Measurements from ENCODE around the gene VPS13D.

DNA sequence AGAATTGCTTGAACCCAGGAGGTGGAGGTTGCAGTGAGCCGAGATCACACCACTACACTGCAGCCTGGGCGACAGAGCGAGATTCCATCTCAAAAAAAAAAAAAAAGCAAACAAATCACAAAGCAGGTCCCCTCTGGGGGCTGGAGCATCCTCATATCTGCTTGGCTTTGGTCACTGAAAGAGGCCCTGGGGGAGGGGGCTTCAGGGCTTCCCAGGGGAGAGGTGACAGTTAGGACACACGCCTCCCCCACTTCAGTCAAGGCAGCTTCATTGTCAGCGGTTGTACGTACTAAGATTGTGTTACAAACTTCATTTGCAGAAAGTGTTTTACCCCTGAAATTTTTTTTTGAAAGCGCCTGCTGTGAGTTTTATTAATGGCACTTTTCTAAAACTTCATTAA, 257.7 kb downstream of the VPS13D start:
- TF ChIP-seq, protein P1, sequence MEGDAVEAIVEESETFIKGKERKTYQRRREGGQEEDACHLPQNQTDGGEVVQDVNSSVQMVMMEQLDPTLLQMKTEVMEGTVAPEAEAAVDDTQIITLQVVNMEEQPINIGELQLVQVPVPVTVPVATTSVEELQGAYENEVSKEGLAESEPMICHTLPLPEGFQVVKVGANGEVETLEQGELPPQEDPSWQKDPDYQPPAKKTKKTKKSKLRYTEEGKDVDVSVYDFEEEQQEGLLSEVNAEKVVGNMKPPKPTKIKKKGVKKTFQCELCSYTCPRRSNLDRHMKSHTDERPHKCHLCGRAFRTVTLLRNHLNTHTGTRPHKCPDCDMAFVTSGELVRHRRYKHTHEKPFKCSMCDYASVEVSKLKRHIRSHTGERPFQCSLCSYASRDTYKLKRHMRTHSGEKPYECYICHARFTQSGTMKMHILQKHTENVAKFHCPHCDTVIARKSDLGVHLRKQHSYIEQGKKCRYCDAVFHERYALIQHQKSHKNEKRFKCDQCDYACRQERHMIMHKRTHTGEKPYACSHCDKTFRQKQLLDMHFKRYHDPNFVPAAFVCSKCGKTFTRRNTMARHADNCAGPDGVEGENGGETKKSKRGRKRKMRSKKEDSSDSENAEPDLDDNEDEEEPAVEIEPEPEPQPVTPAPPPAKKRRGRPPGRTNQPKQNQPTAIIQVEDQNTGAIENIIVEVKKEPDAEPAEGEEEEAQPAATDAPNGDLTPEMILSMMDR (IDR thresholded peaks at IDR 0.05), result no peak
- TF ChIP-seq POLR2A (IDR thresholded peaks at IDR 0.05), result no peak

All from uterus (tissue), 2 donors.